ENCODE measurements around the gene CRTC3. TPM values are rescaled to one million over a fixed set of nuclear protein-coding genes. Genes with fewer than 3 reads are reported as not detected.
"Not testable (repeated sequence)": the region's sequence is repeated elsewhere in the genome, so short reads cannot be mapped to it uniquely, and the experiment has no call there.

CRTC3 gene
- total and polyA plus RNA-seq, 8 donors = 7.1 to 17.6 (median 11.4) TPM

GRCh38 chr15:90629217-90629616 is 99.5 kb downstream of the CRTC3 start:
- Histone ChIP-seq H3K4me1 (no peaks in the 10 kb centered on the region), H3K36me3 (peaks cover 0 to 26% (median 4%) of the 10 kb centered on the region in 3 donors), H3K27ac (no peak overlapping the region), H3K4me3 (no peak overlapping the region), H3K9me3 (no peaks in the 10 kb centered on the region), H3K27me3 (no peaks in the 10 kb centered on the region)
- intact Hi-C loops (cut with DNase I) = no loop called here
- 95 to 96% methylated on average over 12 of the region's 12 CpGs for WGBS, 2 donors
- TF ChIP-seq, protein P1, sequence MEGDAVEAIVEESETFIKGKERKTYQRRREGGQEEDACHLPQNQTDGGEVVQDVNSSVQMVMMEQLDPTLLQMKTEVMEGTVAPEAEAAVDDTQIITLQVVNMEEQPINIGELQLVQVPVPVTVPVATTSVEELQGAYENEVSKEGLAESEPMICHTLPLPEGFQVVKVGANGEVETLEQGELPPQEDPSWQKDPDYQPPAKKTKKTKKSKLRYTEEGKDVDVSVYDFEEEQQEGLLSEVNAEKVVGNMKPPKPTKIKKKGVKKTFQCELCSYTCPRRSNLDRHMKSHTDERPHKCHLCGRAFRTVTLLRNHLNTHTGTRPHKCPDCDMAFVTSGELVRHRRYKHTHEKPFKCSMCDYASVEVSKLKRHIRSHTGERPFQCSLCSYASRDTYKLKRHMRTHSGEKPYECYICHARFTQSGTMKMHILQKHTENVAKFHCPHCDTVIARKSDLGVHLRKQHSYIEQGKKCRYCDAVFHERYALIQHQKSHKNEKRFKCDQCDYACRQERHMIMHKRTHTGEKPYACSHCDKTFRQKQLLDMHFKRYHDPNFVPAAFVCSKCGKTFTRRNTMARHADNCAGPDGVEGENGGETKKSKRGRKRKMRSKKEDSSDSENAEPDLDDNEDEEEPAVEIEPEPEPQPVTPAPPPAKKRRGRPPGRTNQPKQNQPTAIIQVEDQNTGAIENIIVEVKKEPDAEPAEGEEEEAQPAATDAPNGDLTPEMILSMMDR (IDR thresholded peaks at IDR 0.05) = no peak
- ATAC-seq = no peak
- no peak for FAIRE-seq
- DNase-seq = no peak

DNA sequence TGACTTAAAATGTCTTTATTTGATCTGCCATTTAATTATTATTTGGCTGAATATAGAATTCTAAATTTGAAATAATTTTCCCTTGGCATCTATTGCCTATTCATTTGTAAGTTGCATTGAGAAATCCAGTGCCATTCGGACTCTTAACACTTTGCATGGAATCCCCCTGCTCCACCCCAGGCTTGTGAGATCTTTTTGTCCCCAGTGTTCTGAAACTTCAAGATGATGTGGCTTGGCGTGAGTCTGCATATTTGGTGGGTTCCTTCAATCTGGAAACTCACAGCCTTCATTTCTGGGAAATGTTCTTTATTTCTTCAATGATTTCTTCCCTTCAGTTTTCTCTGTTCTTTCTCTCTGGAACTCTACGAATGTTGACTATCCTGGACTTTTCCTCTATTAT is 103.6 kb downstream of the CRTC3 start:
- DNase-seq (no peak), ATAC-seq (no peak), FAIRE-seq (no peak)
- peaks cover 0 to 25% (median 4%) of the 10 kb centered on the region in 3 donors for H3K36me3 ChIP-seq
- no peak overlapping the region for H3K27ac ChIP-seq
- no peaks in the 10 kb centered on the region for H3K9me3 ChIP-seq
- 92 to 94% methylated on average over 3 of the region's 3 CpGs for WGBS, 2 donors
- TF ChIP-seq, protein P1 (IDR thresholded peaks at IDR 0.05) = no peak
- no peaks in the 10 kb centered on the region for H3K4me1 ChIP-seq
- H3K4me3 ChIP-seq = no peak overlapping the region
- intact Hi-C loops (cut with DNase I) = no loop called here
- H3K27me3 ChIP-seq = no peaks in the 10 kb centered on the region

DNA sequence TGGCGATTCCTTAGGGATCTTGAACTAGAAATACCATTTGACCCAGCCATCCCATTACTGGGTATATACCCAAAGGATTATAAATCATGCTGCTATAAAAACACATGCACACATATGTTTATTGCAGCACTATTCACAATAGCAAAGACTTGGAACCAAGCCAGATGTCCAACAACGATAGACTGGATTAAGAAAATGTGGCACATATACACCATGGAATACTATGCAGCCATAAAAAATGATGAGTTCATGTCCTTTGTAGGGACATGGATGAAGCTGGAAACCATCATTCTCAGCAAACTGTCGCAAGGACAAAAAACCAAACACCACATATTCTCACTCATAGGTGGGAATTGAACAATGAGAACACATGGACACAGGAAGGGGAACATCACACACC is 107.3 kb downstream of the CRTC3 start:
- intact Hi-C loops (cut with DNase I); FAIRE-seq; H3K4me3 ChIP-seq: not testable (repeated sequence)

GRCh38 chr15:90637693-90638092 is 108.0 kb downstream of the CRTC3 start:
- WGBS, 2 donors = 82 to 84% methylated on average over 6 of the region's 6 CpGs
- peak in 1 of 4 donors; percentile 37 for ATAC-seq

More for the DNA sequence above, 107.3 kb downstream of the CRTC3 start:
- H3K27ac ChIP-seq, H3K4me1 ChIP-seq, ATAC-seq, H3K27me3 ChIP-seq, DNase-seq, H3K9me3 ChIP-seq: not testable (repeated sequence)
- H3K36me3 ChIP-seq = peaks cover 0 to 19% (median 0%) of the 10 kb centered on the region in 3 donors
- WGBS, 2 donors = 17 to 88% methylated on average over 1 to 2 of the region's 3 CpGs

GRCh38 chr15:90638201-90638691 is 108.5 kb downstream of the CRTC3 start:
- no peaks in the 10 kb centered on the region for H3K4me1 ChIP-seq
- no peaks in the 10 kb centered on the region for H3K9me3 ChIP-seq
- no peak for DNase-seq
- peak in 2 of 4 donors; percentile 26 to 40 for ATAC-seq
- no peak overlapping the region for H3K4me3 ChIP-seq
- H3K36me3 ChIP-seq = peaks cover 0 to 30% (median 0%) of the 10 kb centered on the region in 3 donors
- WGBS, 2 donors = 81 to 85% methylated on average over 12 of the region's 12 CpGs
- H3K27me3 ChIP-seq = no peaks in the 10 kb centered on the region
- intact Hi-C loops (cut with DNase I) = no loop called here
- no peak overlapping the region for H3K27ac ChIP-seq
- TF ChIP-seq, protein P1 (IDR thresholded peaks at IDR 0.05) = no peak
- no peak for FAIRE-seq

More at GRCh38 chr15:90637693-90638092, 108.0 kb downstream of the CRTC3 start:
- Histone ChIP-seq H3K27me3 (no peaks in the 10 kb centered on the region), H3K36me3 (peaks cover 0 to 26% (median 0%) of the 10 kb centered on the region in 3 donors), H3K4me3 (no peak overlapping the region), H3K9me3 (no peaks in the 10 kb centered on the region), H3K27ac (no peak overlapping the region), H3K4me1 (no peaks in the 10 kb centered on the region)
- FAIRE-seq (no peak), DNase-seq (no peak)
- TF ChIP-seq, protein P1 (IDR thresholded peaks at IDR 0.05) = no peak
- intact Hi-C loops (cut with DNase I) = no loop called here

All from pancreas (tissue), 10 donors.